ENCODE data around the gene TMEM135.

TMEM135 gene

GRCh38 chr11:87007963-87008362 is 29.8 kb upstream of the TMEM135 start:
- no peaks in the 10 kb centered on the region for H3K36me3 ChIP-seq (ENCODE audit: insufficient read depth, low read length)
- no peaks in the 10 kb centered on the region for H3K9me2 ChIP-seq (ENCODE audit: low read depth, low read length)
- H3F3A ChIP-seq (ENCODE audit: insufficient read depth, low read length): no peaks in the 10 kb centered on the region
- H2AFZ ChIP-seq (ENCODE audit: low read length): no peak overlapping the region
- H4K20me1 ChIP-seq (ENCODE audit: insufficient read depth, low read length): no peaks in the 10 kb centered on the region
- no peak overlapping the region for H3K9ac ChIP-seq (ENCODE audit: low read length)
- H3K9me3 ChIP-seq (ENCODE audit: low read length): no peaks in the 10 kb centered on the region
- H3K79me2 ChIP-seq (ENCODE audit: insufficient read depth, low read length): no peaks in the 10 kb centered on the region
- H3K27ac ChIP-seq (ENCODE audit: low read depth, low read length, poor library complexity, severe bottlenecking): no peak overlapping the region
- H3K4me2 ChIP-seq (ENCODE audit: low read length): no peak overlapping the region
- no peak overlapping the region for H3K4me3 ChIP-seq (ENCODE audit: low read depth, low read length, poor library complexity, severe bottlenecking)
- no peaks in the 10 kb centered on the region for H3K27me3 ChIP-seq (ENCODE audit: insufficient read depth, low read length)
- no peaks in the 10 kb centered on the region for H3K4me1 ChIP-seq (ENCODE audit: insufficient read depth, low read length, severe bottlenecking)
- TF ChIP-seq EZH2 (IDR thresholded peaks at IDR 0.05; ENCODE audit: borderline replicate concordance, low read length): no peak
- TF ChIP-seq CTCF (IDR thresholded peaks at IDR 0.05; ENCODE audit: low read length): no peak

- no peaks in the 10 kb centered on the region for H3K27me3 ChIP-seq (ENCODE audit: insufficient read depth, low read length)
- H3K9me2 ChIP-seq (ENCODE audit: low read depth, low read length): no peaks in the 10 kb centered on the region
- no peak overlapping the region for H2AFZ ChIP-seq (ENCODE audit: low read length)
- no peak overlapping the region for H3K4me3 ChIP-seq (ENCODE audit: low read depth, low read length, poor library complexity, severe bottlenecking)
- TF ChIP-seq CTCF (IDR thresholded peaks at IDR 0.05; ENCODE audit: low read length): no peak
- no peak for TF ChIP-seq EZH2 (IDR thresholded peaks at IDR 0.05; ENCODE audit: borderline replicate concordance, low read length)
- H3K79me2 ChIP-seq (ENCODE audit: insufficient read depth, low read length): no peaks in the 10 kb centered on the region
- H3K9me3 ChIP-seq (ENCODE audit: low read length): no peaks in the 10 kb centered on the region
- H3K27ac ChIP-seq (ENCODE audit: low read depth, low read length, poor library complexity, severe bottlenecking): no peak overlapping the region
- no peaks in the 10 kb centered on the region for H3F3A ChIP-seq (ENCODE audit: insufficient read depth, low read length)
- H3K4me2 ChIP-seq (ENCODE audit: low read length): no peak overlapping the region
- H3K4me1 ChIP-seq (ENCODE audit: insufficient read depth, low read length, severe bottlenecking): no peaks in the 10 kb centered on the region
- H3K36me3 ChIP-seq (ENCODE audit: insufficient read depth, low read length): no peaks in the 10 kb centered on the region
- H3K9ac ChIP-seq (ENCODE audit: low read length): no peak overlapping the region
- no peaks in the 10 kb centered on the region for H4K20me1 ChIP-seq (ENCODE audit: insufficient read depth, low read length)
These were observed 25.6 kb upstream of the TMEM135 start for GRCh38 chr11:87012089-87012488.

- Histone ChIP-seq H2AFZ (ENCODE audit: low read length) (no peak overlapping the region), H4K20me1 (ENCODE audit: insufficient read depth, low read length) (no peaks in the 10 kb centered on the region), H3K4me2 (ENCODE audit: low read length) (no peak overlapping the region), H3K9ac (ENCODE audit: low read length) (no peak overlapping the region), H3K27ac (ENCODE audit: low read depth, low read length, poor library complexity, severe bottlenecking) (no peak overlapping the region), H3K4me3 (ENCODE audit: low read depth, low read length, poor library complexity, severe bottlenecking) (no peak overlapping the region), H3K4me1 (ENCODE audit: insufficient read depth, low read length, severe bottlenecking) (no peaks in the 10 kb centered on the region), H3K9me2 (ENCODE audit: low read depth, low read length) (no peaks in the 10 kb centered on the region), H3K9me3 (ENCODE audit: low read length) (no peaks in the 10 kb centered on the region), H3K79me2 (ENCODE audit: insufficient read depth, low read length) (no peaks in the 10 kb centered on the region), H3K27me3 (ENCODE audit: insufficient read depth, low read length) (no peaks in the 10 kb centered on the region), H3K36me3 (ENCODE audit: insufficient read depth, low read length) (no peaks in the 10 kb centered on the region), H3F3A (ENCODE audit: insufficient read depth, low read length) (no peaks in the 10 kb centered on the region)
- TF ChIP-seq EZH2 (IDR thresholded peaks at IDR 0.05; ENCODE audit: borderline replicate concordance, low read length): no peak
- no peak for TF ChIP-seq CTCF (IDR thresholded peaks at IDR 0.05; ENCODE audit: low read length)
These were observed 25.1 kb upstream of the TMEM135 start for GRCh38 chr11:87012673-87013072.
